GM19463 (cell line): ENCODE data around the gene IQCK.
"Not testable (repeated sequence)": the region's sequence is repeated elsewhere in the genome, so short reads cannot be mapped to it uniquely, and the experiment has no call there.

Experiments used
- ATAC-seq: cut with Tn5 transposase; IDR thresholded peaks from one replicate; pipeline ENCODE4 v1.9.1; 2021; ENCODE audit warnings: mild to moderate bottlenecking, moderate library complexity; ENCODE audit not compliant: unreplicated experiment

The IQCK gene, protein sequence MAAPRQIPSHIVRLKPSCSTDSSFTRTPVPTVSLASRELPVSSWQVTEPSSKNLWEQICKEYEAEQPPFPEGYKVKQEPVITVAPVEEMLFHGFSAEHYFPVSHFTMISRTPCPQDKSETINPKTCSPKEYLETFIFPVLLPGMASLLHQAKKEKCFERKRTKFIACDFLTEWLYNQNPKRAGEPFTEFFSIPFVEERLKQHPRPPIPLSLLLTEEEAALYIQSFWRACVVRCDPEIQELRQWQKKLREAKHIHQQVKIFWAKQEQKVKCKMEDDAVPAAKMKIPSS

DNA sequence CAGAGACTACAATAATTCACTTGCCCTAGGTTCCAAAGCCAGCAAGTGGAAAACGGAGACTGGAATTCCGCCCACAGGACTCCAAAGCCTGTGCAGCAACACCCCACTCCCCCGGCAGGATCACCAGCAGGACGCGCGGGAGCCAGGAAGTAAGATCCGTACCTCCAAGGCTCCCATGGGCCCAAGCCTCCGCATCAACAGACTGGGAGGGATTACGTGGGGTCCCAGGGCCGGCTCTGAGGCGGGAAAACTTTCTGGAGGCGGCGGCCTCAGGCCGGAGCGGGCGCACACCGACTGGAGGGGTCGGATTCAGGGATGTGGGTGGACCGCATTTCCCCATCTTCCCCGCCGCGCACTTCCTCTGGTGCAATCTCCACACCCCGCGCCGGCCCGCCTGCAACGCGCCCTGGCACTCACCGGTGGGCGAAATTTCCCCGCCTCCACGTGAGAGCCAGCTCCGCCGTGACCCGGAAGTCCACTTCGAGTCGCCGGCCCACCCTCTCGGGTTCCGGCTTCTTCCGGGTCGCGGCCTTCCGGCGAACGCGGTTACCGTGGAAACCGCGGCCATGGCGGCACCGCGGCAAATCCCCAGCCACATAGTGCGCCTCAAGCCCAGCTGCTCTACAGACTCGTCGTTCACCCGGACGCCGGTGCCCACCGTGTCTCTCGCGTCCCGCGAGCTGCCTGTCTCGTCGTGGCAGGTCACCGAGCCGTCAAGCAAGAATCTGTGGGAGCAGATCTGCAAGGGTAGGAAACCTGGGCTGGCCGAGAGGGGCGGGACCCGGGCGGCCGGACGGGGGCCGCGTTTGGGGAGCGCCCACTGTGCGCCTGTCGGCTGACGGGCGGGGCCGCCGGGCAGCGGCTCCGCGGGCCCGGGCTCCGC lies at the start of gene IQCK, which contains the start of gene KNOP1:
Gene IQCK (plus strand): TSS at position 531 of the 883 bp plus-strand sequence. CDS start 36 bp downstream, at position 567.
Gene KNOP1 (minus strand): TSS at position 487 of the 883 bp plus-strand sequence. CDS start 3,192 bp downstream, outside the sequence.
- peak; percentile 96 for ATAC-seq

DNA sequence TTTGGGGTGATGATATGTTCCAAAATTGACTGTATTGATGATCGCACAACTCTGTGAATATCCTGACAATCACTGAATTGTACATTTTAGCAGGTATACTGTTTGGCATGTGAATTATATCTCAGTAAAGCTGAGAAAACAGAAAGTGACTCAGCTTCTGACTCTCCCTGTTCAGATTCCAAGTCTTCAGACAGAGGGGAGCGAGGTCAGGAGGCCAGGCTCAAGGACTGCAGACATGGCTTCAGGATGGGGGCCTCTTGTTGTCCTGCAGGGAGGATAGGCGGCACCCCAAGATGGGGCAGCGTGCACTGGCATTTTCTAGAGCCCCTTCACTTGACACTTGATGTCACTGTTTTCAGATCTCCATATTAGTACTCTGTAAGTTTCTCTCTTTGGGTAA lies 45.7 kb upstream of the IQCK start:
- no peak for ATAC-seq

DNA sequence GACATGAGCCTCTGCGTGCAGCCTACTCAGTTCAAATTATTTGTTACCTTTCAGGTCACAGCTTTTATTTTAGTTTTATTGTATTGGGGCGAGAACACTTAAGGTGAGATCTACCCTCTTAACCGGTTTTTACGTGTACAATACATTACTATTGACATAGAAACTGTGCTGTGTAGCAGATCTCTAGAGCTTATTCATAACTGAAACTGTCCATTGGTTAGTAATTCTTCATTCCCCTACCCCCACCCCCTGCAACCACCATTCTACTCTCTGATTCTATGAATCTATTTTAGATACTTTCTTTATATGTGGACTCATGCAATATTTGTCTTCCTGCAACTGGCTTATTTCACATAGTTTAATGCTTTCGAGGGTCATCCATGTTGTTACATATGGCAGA lies 43.6 kb upstream of the IQCK start:
- no peak for ATAC-seq

DNA sequence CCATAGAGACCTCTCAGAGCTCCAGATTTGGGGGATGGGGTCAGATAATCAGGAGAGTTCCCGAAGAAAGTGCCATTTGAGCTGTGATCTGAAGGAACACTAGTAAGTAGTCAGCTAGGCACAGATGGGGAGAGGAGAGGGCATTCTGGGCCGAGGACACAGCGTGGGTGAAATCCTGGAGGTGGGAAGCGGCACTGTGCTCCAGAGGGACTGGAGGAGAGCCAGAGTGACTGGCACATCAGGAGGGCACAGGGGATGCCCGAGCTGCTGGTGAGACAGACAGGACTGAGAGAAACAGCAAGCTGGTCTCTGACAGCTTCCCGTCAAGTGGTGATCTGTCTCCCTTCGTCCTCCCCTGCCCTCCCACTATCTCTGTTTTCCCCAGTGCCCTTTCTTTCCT lies 40.7 kb upstream of the IQCK start:
- no peak for ATAC-seq

DNA sequence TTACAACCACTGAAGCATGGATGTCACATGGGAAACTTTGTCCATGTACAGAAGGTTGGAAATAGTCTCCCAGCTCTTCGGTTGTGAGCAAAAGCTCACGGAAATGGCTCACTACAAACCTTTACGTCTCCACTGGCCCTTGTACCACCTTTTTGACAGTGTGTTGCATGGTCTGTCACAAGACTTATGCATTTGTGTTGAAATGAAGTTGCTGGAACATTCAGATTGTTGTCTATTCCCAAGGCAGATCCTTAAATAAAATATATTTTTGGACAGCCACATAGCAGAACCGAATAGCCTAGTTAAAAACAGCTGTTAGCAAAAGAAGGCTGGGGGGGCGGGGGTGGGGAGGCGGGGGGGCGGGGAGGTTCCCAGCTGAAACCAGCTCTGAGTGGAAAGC lies 39.3 kb upstream of the IQCK start:
- no peak for ATAC-seq

DNA sequence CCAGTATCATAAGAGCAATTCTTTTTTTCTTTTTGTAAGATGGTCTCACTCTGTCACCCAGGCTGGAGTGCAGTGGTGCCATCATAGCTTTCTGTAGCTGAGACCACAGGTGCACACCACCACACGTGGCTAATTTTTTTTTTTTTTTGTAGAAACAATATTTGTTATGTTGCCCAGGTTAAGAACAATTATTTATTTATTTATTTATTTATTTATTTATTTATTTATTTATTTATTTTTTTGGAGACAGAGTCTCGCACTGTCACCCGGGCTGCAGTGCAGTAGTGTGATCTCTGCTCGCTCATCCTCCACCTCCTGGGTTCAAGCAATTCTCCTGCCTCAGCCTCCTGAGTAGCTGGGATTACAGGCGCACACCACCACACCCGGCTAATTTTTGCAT lies 38.8 kb upstream of the IQCK start:
- ATAC-seq, result not testable (repeated sequence)

DNA sequence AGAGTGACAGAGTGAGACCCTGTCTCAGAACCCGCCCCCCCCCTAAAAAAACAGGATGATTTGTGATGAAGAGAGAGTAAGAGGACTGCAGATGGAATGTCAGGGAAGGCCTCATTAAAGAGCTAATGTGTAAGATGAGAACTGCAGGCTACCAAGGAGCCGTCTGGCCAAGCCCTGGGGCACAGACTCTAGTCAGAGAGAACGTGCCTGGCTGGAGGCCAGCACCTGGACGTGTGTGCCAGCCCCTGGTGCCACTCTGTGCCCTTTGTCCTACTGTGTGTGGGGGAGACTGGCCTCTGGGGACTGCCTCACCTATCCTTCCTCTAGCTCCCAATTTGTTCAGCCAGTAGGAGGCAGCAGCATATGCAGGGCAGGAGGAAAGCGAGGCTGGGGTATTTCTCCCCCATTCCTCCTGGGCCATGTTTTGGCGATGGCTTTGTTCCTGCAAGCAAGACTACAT lies 37.2 kb upstream of the IQCK start:
- no peak for ATAC-seq

DNA sequence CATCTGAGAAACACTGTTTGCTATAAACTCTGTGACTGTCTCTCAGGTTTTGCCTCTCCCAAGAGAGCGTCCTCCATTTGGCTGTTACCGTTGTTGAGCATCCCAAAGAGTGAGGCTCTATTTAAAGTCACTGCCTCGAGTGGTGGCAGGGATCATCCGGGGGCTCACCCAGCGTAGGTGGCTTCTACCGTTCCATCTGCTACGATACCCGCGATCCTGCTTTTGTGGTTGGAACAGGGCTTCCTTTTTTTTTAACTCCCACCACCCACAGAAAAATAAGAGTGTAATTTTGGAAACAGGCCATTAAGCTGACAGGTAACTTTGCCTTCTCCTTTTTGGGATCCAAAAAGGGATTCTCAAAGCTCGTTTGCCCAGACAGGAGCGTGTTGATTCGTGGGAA lies 36.4 kb upstream of the IQCK start:
- ATAC-seq, result no peak

DNA sequence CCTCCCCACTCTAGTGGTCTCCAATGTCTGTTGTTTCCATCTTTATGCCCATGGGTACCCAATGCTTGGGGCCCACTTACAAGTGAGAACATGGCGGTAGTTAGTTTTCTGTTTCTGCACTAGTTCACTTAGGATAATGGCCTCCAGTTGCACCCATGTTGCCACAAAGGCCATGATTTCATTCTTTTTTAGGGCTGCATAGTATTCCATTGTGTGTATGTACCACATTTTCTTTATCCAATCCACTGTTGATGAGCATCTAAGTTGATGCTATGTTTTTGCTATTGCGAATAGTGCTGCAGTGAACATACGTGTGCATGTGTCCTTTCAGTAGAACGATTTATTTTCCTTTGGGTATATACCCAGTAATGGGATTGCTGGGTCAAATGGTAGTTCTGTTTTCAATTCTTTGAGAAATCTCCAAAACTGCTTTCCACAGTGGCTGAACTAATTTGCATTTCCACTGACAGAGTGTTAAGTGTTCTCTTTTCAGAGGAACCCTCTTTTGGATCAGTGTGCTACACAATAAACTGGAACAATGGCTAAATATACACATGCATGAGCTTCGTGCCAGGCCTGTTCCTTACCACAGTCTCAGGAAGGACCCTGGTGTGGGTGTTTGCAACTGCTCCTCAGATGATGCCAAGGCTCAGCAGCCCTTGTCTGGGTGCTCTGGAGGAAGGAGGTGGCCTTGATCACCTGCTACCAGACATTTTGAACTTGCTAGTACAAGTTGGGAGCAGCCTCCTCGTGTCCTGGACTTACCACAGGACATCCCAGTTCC lies 34.4 kb upstream of the IQCK start:
- ATAC-seq, result no peak

DNA sequence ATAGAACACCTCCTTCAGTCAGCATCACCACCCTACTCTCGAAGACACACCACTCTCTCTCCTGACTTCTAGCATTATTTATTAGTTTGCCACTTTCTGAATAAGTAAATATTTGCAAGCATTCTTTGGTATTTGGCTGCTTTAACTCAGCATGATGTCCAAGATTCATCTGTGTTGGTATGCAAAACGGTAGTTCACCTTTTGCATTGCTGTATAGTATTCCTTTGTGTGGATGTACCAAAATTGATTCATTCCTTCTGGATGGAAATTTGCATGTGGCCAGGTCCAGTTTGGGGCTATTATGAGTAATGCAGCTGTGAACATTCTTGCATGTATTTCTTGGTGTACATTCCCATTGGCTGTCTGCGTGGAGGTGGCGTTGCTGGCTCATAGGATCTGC lies 32.9 kb upstream of the IQCK start:
- no peak for ATAC-seq

DNA sequence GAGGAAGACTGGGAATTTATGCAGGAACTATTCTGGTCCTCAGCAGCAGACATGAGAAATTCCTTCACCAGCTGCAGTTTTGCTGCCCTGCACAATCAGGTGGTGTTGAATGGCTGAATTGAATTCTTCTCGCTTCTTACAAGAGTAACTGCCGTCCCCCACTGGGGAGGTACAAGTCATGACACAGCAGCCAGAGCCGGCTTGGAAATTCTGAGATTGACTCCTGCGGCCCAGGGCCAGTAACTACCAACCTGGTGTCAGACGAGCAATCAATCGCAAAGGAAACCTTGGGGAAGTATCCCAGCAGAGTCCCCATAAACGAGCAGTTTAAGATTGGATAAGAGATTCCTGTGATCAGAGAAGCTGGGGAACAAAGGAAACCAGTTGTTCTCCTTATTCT lies 30.8 kb upstream of the IQCK start:
- ATAC-seq, result no peak

DNA sequence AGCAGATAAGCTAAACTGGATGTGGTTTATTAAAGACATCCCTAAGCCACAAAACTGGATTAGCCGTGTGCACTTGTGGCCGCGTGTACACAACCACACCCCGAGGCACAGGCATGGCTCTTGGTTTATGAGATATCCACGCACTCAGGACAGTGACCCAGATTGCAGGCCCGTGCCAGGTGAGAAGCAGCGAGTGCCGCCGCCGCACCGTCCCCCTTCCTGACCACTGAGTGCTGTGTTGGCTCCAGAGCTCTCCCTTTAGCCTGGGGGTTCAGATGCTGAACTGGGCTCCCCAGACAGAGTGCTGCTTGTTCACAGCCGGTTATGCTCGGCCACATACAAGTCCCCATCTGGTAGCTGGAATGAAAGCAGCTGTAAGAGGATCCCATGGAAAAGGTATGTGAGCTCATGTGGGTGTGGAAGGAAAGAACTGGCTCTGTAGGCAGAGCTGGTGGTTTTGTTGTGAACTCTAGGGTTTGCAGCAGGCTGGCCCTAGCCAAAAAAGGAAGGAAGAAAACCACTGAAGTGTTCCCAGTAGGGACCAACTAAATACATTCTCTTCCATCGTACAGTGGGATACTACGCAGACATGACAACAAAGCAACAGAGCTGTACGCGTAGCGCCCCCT lies 29.6 kb upstream of the IQCK start:
- no peak for ATAC-seq

DNA sequence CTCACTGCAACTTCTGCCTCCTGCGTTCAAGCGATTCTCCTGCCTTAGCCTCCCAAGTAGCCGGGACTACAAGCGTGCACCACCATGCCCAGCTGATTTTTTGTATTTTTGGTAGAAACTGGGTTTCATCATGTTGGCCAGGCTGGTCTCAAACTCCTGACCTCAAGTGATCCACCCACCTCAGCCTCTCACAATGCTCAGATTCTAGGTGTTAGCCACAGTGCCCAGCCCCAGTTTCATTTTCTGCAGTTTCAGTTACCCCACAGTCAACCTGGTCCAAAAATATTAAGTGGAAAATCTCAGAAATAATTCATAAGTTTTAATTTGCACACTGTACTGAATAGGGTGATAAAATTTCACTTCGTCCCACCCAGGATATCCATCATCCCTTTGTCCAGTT lies 28.7 kb upstream of the IQCK start:
- no peak for ATAC-seq

DNA sequence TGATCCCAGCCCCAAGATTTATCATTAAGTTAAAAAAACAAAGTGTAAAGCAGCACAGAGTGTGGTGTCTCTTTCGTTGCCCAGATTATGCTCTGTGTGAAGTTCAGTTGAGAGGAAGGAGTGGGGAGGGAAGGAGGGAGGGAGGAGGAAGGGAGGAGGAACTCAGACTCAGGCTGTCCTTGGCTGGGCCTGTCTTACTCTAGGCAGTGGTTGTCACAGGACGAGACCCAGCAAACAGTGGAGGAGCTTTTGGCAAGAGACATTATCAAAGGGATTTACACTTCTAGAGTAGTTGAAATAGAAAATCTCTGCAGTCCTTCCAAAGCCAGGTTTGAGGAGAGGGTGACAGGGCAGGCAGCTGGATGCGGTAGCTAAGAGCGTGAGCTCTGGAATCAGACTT lies 27.9 kb upstream of the IQCK start:
- no peak for ATAC-seq

DNA sequence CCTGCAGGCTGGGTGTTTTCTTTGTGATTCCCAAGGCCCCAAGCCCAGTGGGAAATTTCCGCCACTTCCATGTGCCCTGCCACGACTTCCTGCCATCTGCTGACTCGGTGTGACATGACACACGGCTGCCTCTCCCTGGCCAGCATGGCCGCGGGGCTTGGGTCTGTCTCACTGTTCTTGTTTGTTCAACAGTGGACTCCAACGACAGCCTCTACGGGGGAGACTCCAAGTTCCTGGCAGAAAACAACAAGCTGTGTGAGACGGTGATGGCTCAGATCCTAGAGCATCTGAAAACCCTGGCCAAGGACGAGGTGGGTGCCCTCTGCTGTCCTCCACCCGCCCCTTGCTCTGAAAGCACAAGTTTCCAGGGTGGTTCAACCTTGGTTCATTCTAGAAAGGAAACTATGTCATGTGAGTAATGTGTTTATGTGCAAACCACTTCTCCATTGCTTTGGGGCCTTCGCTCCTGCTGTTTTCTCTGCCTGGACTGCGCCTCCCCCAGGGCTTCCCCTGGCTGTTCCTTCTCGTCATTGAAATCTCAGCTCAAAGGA lies 26.8 kb upstream of the IQCK start:
- ATAC-seq, result no peak

DNA sequence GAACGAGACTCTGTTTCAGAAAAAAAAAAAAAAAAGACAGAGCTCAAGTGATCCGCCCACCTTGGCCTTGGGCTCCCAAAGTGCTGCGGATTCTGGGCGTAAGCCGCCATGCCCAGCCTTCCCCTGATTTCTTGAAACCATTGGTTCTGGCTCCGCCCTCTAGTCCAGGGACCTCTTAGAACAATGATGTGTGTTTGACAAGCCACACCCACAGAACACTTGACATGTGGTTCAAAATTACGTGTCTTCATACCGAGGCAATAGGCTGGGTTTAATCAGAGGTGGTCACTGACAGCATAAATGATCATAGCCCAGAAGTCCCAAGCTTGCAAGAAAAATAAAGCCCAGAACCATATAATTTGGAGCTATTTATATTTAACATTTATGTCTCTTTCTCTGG lies 23.1 kb upstream of the IQCK start:
- no peak for ATAC-seq

DNA sequence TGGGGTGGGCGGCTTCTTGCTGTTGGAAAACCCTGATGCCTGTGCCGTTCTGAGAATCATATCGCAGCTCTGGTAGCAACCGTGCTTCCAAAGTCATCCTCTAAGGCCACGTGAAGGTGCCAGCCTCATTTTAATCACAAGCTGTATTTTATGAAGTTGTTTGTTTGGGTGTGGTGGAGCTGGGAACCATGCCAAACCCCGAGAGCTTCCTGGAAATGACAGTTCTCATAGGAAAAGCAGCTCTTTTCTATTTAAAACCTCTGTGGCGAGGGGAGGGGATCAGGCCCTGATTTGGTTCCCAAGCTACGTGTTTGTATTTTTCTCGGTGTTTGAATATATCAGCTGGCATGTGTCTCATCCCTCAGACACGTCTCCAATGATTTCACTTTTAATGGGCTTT lies 21.7 kb upstream of the IQCK start:
- ATAC-seq, result no peak

DNA sequence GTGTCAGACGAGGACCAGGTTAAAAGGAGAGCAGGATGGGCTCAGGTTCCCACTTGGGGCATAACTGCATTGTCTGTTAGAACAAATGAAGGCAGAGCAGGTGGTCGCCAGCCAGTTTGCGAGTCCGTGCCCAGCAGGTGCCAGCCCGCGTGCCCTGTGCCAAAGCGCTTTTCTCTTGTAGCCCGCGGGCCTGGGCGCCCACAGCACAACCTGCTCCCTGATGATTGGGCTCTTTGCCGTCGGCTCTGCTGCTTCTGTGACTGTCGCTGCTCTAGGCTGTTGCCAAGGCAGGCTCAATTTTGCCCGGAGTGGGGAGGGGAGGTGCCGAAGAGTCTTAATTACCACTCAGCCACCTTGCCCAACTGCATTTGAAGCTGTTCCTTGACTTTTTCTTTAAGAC lies 21.1 kb upstream of the IQCK start:
- no peak for ATAC-seq

DNA sequence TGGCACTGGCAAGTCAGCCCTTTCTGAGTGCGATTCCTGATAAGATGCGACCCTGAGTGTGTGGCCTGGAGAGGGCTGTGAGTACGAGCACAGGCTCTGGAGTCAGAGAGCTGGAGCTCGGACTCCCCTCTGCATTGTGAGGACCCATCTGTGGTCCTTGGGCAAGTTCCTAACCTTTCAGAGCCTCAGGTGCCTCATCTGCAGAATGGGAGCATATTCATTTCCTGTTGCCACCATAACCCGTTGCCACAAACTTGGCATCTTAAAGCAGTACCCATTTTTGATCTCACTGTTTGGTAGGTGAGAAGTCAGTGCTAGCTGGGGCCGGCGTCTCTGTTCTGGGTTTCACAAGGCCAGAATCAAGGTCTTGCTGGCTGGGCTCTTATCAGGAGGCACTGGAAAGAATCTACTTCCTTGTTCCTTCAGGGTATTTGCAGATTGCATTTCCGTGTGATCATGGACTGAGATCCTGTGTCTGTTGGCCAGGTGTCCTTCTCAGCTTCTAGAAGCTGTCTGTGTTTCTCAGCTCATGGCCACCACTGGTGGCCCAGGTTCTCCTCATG lies 20.2 kb upstream of the IQCK start:
- no peak for ATAC-seq
